Measurements from ENCODE around the gene IDNK.
A peak's percentile ranks its signal among the peaks of the same experiment; 100 is the strongest.

The IDNK gene

GRCh38 chr9:83636813-83637212 lies 13.9 kb downstream of the IDNK start:
- no peak for DNase-seq

DNA sequence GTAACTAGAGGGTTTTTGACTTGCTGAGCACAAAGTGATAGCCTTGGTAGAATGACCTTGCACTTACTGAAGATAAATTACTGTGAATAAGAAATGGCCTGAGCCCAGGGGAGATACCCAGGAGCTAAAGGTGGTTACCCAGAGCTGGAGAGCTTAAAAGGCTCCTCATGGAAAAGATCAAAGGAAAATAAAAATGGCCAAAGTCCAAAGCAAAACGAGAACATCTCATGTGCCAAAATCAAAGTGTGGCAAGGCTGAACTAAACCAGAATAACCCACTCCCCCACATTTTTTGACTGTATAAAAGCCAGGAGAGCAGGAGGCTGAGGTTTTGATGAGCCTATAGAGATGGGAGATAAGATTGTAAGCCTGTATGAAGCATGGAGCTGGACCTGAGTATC lies 14.4 kb downstream of the IDNK start:
- no peak for DNase-seq

GRCh38 chr9:83639266-83639665 lies 16.3 kb downstream of the IDNK start:
- DNase-seq, result no peak

DNA sequence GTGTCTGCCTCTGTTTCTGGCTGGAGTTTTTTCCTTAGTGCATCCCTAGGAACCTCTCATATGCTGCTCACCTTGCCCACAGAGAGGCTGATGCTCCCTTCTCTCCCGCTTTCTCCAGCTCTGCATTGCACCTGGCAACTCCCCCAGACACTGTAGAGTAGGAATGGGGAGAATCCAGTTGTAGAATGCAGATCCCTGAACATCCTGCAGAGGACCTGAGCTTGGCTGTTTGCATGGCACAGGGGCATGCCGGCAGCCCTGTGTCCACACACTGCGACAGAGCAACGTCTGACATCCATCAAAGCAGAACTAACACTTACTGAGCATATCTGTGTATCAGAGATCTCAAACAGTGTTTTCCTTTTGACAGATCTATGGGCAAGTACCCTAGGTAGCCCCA lies 19.9 kb downstream of the IDNK start:
- no peak for DNase-seq

DNA sequence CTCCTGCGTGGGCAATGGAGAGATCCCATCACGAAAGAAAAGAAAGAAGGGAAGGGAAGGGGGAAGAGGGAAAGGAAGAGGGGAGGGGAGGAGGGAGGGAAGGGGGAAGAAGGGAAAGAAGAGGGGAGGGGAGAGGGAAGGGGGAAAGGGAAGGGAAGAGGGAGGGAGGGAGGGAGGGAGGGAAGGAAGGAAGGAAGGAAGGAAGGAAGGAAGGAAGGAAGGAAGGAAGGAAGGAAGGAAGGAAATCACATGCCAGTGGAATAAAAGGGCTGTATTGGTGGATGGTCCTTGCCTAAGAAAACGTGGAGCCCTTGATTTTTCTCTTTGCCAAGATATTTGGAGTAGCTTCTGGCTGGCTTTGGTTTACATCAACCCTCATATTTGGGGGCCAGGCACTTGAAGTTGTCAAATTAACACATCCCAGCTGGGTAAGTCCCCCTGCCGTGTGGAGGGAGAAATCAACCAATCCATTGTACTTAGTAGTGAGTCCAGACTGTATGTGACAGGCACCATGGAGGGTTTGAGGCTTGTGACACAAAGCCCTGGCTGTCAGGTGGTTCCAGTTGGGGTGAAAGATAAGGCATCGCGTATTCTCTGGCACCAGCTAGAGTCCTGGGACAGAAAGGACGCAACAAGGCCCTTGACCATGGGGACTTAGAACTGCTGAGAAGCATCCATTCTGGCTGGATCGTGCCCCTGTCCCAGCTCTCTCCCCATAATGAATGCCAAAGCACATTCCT lies 23.7 kb downstream of the IDNK start:
- DNase-seq, result no peak

DNA sequence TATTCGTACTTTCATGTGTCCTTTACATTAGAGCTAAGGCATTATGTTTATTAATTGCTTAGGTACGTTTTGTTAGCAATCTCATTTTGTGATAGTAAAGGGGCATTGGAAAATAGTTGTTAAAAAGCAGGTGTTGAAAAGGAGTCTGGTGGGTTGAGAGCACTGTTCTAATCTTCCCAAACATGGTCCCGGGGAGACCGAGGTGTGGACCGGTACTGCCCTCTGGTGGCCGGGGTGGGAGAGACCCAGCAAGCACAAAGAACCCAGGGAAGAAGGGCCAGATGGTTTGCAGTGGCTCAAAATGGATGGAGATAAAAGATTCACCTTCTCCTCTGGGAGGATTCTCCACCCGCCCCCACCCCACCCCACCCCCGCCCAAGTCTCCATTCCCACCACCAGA lies 26.1 kb downstream of the IDNK start:
- peak; percentile 75 for DNase-seq

GRCh38 chr9:83649515-83649914 lies 26.6 kb downstream of the IDNK start:
- no peak for DNase-seq

- DNase-seq, result no peak
Observed at GRCh38 chr9:83651558-83651957, 28.6 kb downstream of the IDNK start.

DNA sequence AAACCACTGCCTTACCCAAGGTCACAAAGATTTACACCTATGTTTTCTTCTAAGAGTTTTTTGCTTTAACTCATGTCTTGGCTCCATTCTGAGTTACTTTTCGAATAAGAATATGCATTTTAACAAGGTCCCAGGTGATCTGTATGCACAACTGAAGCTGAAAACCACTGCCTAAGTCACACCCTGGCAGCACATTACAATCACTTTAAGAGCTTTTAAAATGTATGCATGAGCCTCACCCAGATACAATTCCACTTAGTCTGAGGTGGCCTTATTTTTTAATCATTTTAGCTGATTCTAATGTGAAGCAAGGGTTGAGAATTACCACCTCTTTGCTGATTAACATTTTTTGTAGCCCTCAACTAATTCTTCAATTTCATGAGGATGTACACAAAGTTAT lies 29.5 kb downstream of the IDNK start:
- no peak for DNase-seq

DNA sequence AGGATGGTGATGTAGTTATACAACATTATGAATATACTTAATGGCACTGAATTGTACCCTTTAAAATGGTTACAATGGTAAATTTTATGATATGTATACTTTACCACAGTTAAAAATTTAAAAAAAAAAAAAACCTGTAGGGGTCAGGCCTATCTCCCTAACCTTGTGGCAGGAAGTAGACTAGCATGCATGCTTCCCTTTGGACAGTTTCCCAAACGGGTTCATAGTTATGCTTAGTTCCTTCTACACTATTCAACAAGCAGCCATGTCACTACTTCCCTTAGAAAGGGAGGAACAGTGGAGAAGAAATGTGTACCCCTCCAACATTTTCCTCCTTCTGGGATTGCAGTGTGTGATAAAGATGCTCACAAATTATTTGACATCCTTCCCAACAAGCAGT lies 32.5 kb downstream of the IDNK start:
- DNase-seq, result no peak

- DNase-seq, result no peak
Observed at GRCh38 chr9:83656032-83656680, 33.2 kb downstream of the IDNK start.

- no peak for DNase-seq
Observed at GRCh38 chr9:83656952-83657351, 34.0 kb downstream of the IDNK start.

DNA sequence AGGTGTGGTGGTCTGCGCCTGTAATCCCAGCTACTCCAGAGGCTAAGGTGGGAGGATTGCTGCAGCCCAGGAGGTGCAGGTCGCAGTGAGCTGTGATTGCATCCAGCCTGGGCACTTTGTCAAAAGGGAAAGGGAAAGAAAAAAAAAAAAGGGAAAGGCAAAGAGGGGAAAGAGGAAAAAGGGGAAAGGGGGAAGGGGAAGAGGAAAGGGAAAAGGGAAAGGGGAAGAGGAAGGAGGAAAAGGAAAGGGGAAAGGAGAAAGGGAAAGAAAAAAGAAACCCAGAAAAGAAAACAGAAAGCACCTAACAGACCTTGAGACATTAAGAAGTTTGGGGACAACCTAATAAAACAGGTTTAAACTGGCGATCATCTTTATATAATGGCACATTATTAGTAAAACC lies 40.0 kb downstream of the IDNK start:
- DNase-seq, result no peak

DNA sequence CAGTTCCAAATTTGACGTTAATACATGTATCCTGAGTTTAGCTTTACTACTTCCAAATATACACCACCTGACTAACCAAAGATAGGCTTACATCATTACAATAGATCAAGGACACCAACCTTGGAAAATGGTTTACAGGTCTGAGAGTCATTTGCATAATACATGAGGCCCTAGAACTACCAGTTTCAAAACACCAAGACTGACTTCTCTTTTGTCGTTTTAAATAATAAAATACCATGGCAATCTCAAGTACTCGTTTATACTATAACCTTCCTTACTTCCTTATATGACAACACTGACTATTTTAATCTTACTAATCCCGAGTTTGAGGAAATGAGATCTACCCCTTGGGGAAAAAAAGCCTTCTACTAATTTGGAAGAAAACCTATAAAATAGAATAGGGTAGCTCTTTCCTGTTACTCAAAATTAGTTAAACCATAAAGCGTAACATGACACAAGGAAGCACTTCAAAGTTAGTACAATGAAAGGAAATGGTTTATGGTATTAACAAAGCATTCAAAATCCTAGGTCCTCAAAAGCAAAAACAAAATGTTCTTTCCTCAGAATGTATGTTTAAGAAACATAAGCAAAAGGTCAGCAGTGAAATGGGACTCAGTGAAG lies 42.7 kb downstream of the IDNK start:
- no peak for DNase-seq

DNA sequence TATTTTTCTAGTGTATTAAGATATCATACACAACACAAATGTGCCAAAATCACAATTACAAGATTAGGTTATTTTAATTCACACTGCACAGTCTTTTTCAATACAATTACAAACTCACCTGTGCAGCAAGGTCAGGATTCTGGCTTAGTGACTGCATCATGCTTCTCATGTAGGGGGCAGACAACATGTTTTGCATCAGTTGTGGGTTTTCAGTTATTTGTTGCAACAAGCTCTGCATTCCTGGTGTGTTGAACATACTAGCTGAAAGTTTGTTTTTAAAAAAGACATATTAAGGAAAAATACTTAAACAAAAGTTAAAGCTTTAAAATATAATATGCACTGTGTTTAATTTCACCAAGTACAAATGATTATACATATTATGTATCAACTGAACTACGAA lies 46.1 kb downstream of the IDNK start:
- DNase-seq, result no peak

DNA sequence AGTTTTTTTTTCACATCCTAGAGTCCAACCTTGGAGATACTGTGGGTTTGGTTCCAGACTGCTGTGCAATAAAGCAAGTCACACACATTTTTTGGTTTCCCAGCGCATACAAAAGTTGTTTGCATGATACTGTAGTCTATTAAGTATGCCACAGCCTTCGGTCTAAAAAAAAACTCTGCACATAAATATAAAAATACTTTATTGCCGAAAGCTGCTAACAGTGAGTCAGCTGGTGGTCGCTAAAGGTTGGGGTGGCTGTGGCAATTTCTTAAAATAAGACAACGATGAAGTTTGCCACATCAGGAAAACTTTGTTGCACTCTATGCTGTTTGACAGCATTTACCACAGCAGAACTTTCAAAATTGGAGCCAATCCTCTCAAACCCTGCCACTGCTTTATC lies 47.4 kb downstream of the IDNK start:
- no peak for DNase-seq

GRCh38 chr9:83671451-83671850 lies 48.5 kb downstream of the IDNK start:
- no peak for DNase-seq

GRCh38 chr9:83675466-83675865 lies 52.5 kb downstream of the IDNK start:
- no peak for DNase-seq

- no peak for DNase-seq
Observed at GRCh38 chr9:83677596-83677995, 54.7 kb downstream of the IDNK start.

DNA sequence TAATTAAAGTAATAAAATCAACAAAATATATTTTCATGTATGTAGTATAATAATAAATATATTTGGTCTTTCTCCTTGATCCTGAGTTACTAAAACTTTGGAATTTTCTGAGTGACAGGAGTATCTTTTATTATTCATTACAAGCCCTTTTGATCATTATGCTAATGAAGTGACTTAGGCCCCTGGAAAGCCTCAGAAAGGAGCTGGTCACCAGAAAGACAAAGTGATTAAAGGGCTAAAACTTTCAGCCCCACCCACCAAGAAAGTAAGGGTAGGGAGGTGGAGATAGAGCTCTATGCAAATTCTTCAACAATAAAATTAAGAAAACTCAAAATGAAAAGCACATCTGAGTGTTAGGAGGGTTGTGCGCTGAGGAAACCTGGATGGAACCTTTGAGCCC lies 57.3 kb downstream of the IDNK start:
- DNase-seq, result no peak

DNA sequence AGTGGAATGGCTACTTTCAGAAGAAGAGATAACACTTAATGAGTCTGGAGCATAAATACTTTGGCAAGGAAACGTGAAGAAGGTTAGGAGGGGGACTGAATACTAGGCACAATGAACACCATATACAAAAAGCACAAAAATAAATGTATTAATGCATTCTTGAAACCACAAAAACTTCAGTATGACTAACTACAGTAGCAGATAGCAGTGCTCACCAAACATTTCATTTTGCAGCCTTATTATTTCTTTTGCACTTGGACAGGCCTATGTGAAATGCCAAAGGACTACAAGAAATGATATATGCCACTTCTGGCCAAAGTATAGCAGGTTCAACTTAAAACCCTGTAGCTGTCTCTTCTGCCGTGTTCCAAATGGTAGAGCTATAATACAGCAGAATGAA lies 58.5 kb downstream of the IDNK start:
- DNase-seq, result no peak

- DNase-seq, result no peak
Observed at GRCh38 chr9:83688921-83689320, 66.0 kb downstream of the IDNK start.

DNA sequence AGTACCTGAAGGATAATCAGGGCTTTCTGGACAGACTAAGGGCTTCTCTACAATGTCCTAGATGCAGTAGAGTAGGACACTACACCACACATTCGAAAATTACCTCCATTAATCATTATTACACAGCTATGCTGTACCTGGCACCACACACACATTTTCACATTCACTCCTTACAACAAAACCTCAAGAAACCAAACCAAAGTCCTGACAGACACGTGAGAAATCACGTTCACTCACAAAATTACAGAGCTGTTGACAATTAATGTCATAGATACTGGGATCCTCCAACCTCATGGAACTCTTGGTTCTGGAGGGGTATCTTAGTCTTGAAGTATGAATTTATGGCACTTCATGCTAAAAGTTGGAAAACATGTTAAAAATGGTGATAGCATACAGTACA lies 68.5 kb downstream of the IDNK start:
- DNase-seq, result no peak

All from activated naive CD4-positive, alpha-beta T cell treated with anti-CD3 and anti-CD28 coated beads, Interleukin-2, amount 50 U/mL, for 16 hours (primary cell).